NCI-H526 treated with DMSO at 0.1 percent for 48 hours (cell line): ENCODE results near the gene PTPRN2.
A peak's percentile ranks its signal among the peaks of the same experiment; 100 is the strongest.

Experiments used
- DNase-seq: peaks from one replicate; lab custom pipeline; 2025; lab: John Stamatoyannopoulos, UW

PTPRN2 gene

GRCh38 chr7:158114056-158114850 is 473.4 kb downstream of the PTPRN2 start:
- no peak for DNase-seq

GRCh38 chr7:158113321-158114025 is 474.1 kb downstream of the PTPRN2 start:
- no peak for DNase-seq

GRCh38 chr7:158112571-158113320 is 474.9 kb downstream of the PTPRN2 start:
- no peak for DNase-seq

- DNase-seq: no peak
Measured at GRCh38 chr7:158111906-158112570, 475.6 kb downstream of the PTPRN2 start.

- DNase-seq: peak; percentile 54
Measured at GRCh38 chr7:158111049-158111751, 476.4 kb downstream of the PTPRN2 start.

GRCh38 chr7:158110661-158111048 is 477.0 kb downstream of the PTPRN2 start:
- no peak for DNase-seq

- no peak for DNase-seq
Measured at GRCh38 chr7:158110034-158110590, 477.5 kb downstream of the PTPRN2 start.

- no peak for DNase-seq
Measured at GRCh38 chr7:158109364-158110033, 478.1 kb downstream of the PTPRN2 start.

GRCh38 chr7:158108646-158109293 is 478.9 kb downstream of the PTPRN2 start:
- no peak for DNase-seq

GRCh38 chr7:158107806-158108205 is 479.8 kb downstream of the PTPRN2 start:
- DNase-seq: no peak

- no peak for DNase-seq
Measured at GRCh38 chr7:158106272-158106671, 481.4 kb downstream of the PTPRN2 start.

GRCh38 chr7:158103378-158103777 is 484.2 kb downstream of the PTPRN2 start:
- DNase-seq: no peak

GRCh38 chr7:158102897-158103296 is 484.7 kb downstream of the PTPRN2 start:
- no peak for DNase-seq

- DNase-seq: no peak
Measured at GRCh38 chr7:158101821-158102450, 485.7 kb downstream of the PTPRN2 start.

- no peak for DNase-seq
Measured at GRCh38 chr7:158098125-158099030, 489.2 kb downstream of the PTPRN2 start.

GRCh38 chr7:158097453-158098124 is 490.0 kb downstream of the PTPRN2 start:
- DNase-seq: peak; percentile 78

GRCh38 chr7:158097106-158097452 is 490.5 kb downstream of the PTPRN2 start:
- DNase-seq: no peak

- DNase-seq: peak; percentile 20
Measured at GRCh38 chr7:158096582-158096981, 491.0 kb downstream of the PTPRN2 start.
